CD4-positive, alpha-beta T cell treated with Interleukin-6 at 100 ng/mL for 8 hours (primary cell): Measurements from ENCODE around the gene RBMS2.

Source experiments
- DNase-seq: peaks from one replicate; pipeline ENCODE4 v3.0.0-alpha.2; 2020; ENCODE audit warnings: mixed read lengths, low spot score

RBMS2 gene

DNA sequence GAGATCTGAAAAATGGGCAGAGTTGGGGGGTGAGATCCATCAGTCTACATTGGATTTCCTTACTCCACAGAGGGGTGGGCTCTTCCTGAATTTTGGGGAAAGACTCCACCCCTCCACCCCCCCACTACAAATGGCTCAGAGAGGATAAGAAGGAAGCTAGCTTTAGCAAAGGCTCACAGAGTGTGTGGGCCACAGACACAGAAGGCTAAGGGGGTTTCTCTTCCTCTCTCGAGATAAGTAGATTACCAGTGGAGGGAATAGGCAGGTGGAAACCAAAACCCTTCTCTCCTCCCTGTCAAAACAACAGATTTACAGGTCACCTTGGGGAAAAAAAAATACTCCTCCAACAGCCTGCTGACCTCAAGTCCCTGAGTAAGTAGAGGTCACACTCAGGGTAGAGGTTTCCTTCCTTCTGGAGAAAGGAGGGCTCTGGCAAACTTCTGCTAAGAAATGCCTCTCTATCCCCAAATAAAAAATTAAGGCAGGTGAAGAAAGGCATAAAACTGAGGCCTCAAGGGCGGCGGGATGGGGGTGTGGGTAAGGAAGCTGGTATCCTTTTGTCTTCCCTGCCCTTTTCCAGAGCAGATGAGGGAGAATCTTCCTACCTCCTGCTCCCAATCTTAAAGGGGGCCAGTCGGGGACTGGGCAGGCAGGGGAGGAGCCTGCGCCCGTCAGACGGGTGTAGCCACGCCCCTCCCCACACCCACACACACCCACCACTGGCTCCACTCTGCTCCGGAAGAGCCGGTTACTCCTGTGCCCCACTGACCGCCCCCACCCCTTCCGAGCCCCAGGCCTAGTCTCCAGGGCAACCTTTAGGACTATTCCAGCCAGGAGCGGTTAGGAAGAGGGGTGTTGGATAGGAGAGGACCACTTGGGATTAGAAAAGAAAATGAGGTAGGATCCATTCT lies 110.4 kb downstream of the RBMS2 start:
- peak; percentile 50 for DNase-seq

DNA sequence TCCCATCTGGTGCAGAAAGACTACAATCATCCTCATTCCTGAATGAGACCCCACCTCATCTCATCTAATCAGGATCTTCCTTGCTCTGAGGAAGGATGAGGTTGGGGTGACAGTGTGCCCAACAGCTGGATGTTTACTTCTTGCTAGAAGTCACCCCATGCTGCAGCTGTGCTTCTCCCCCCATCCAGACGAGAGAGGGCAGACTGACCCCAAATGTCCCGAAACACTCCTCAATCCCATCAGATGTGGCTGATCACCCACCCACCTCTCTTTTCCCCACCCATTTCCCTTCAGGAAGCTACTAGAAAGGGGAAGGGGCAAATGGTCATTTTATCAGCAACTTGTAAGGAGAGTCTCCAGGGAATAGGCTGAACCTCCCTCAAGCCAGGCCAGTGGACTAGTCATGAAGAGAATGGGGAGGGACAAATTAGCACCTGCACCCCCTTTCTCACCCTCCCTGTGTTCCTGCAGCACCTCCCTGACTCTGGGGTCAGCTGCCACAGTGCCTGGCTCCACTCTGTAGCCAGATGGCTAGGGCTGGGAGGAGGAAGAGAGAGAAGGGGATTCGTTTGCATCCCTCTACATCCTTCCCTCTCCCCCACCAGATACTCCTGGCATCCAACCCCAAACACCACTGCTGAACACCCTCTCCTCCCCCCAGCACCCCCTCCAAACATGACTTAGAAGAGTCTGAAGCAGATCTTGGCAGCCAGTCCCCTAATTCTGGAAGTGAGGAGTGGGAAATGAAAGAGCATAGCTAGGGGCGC lies 111.3 kb downstream of the RBMS2 start:
- no peak for DNase-seq

DNA sequence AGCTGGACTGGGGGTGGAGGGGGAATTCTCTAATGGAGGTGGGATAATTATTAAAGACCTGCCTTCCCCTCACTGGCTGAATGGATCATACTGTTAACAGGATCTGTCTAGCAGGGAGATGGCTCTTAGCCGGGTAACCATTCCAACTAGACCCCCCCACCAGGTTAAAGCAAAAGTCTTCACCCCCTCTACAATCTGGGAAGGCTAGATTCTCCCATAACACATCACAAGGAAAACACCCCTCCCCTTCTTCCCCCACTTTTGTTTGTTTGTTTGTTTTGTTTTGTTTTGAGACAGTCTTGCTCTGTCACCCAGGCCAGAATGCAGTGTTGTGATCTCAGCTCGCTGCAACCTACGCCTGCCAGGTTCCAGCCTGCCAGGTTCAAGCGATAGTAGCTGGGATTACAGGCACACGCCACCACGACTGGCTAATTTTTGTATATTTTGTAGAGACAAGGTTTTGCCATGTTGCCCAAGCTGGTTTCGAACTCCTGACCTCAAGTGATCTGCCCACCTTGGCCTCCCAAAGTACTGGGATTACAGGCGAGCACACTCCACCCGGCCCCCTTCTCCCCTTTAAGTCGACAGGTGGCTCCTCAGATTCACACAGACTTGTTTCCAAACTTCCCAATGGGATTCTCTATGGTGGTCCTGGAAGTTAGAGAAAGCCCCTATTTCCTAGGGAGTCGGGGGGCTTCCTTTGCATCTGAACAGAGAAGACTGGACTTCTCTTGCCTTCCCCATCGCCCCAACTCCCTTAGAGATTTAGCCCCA lies 112.0 kb downstream of the RBMS2 start:
- no peak for DNase-seq

DNA sequence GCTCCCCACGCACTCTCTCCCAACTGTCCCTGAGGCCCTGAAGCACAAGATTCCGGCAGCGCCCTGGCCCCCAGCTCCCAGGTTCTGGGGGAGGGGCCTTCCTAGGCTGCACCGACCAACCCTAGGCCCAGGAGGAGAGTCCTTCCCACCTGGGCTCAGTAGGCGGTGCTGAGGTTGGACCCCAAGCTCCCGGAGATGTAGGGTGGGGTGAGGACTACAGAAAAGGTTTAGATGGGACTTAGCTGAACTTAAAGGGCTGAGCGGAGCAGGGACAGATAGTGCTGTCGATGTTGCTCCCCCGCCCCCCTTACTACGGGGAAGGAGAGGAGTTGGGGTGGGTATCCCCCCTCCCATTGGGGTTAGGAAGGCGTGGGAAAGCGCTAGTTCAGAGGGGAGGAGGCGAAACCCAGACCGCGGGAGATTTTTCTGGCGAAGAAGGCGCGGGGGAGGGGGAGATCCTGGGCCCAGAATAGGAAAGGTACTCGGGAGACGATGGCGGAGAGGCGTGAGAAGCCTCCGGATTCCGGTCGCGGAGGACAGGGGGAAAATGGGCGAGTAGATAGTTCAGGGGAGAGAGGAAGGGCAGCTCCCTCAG lies 112.7 kb downstream of the RBMS2 start:
- no peak for DNase-seq

DNA sequence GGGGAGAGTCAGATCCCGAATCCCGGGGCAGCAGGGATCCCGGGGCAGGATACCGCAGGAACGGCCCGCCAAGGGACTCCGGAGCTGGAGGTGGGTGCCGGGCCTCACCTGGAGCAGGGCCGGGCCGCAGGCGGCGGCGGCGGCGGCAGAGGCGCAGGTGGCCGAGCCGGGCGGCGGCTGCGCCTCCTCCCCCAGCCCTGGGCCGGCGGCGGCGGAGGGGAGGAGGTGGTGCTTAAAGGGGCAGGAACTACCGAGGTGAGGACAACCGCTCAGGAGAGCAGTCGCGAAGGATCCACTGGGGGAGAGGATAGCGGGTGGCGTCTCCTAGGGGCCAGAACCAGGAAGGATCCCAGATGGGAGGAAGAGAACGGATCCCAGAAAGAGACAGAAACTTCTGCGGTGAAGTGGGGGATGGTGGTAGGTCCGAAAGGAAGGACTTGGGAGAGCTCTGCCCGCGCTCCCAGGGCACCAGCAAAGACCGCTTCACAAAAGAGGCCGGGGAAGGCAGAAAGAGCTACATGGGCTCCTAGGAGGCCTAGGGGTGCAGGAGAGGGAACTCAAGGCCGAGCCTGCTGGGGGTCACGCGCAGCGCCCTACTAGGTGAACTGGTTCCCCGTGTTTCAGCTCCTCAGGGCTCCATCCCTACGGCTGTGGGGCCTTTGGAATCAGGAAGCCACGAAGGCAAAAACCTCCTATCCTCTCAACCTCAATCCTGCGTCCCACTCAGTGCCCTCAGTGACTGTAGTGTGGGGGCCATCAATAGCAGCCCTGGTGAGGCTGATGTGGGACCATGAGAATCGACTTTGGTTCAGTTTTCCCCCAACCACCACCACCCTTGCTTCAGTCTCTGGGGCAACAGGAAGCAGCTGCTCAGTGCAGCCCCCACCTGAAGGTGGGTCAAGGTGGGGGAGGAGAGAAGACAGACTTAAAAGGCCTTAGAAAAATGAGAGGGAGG lies 113.5 kb downstream of the RBMS2 start:
- peak; percentile 59 for DNase-seq

DNA sequence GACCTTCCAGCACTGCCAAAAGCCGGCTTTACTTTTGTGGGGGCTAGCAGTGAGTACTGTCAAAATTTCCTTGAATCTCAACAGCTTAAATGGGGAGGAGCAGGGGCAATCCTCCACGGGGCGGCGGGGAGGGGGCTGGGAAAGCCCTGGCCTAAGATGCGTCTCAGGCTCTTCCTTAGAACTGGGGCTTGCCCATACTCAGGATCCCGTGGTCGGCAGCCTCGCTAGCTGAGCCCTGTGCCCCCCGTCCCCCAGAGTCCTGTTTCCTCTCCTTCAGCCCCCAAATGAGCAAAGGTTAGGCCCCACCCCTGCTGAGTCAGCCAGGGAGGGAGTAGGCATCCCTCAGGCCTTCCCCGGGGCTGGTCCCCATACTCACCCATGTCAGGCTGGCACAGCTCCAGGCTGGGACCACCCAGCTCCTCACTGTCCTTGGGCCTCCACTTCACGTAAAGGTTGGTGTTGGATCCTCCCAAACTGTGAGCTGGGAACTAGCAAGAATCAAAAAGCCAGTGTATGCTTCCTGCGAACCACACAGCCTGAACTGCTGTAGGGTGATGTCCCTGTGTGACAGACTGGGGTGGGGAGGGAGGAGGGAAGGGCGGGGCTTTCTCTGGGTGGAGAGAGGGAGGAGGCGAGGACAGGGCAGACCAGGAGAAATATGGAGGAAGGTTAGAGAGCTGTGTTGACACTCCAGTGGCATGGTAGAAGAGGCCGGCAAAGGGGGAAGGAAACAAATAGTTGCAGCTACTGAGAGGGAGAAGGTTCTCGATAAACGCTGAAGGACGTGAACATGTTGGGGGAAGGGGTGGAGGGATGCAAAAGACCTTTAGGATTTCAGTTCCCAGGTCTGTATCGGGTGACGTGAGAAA lies 114.4 kb downstream of the RBMS2 start:
- DNase-seq = peak; percentile 81

DNA sequence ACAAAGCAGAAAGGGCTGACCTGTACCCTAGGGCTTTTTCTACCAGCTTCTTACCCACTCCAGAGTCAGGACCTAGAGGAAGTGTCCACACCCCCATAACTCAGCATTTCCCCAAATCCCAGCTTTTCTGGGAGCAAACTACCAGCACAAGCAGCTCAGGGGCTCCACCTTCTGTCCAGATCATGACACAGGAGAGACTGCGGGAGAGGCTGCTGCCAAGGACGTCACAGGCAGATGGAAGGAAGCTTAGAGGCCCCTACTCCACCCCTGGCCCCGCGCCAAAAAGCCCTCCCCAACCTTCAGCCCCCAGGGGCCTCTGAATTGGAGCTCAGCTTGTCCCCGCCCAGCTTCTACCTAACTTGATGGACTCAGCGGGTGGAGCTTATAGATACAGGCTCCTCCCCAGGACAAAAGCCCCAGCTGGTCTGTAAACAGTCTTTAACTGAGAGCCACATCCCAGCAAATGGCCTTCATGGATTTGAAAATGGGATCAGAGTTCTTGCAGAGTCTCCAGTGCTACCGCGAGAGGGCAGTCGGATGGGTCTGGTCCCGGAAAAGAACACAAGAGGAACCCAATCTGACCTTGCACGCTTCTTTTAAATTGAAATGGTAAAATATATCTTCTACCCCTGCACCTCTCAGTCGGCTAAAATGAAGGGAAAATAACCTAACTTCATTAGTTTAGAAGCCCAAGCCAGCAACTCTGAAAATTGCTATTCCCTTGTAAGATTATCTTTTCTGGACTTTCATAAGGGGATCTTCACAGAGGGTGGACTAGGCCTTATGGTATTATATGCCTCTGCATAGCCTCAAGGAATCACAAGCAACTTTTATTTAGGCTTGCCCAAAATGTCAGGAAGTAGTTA lies 115.3 kb downstream of the RBMS2 start:
- peak; percentile 90 for DNase-seq

DNA sequence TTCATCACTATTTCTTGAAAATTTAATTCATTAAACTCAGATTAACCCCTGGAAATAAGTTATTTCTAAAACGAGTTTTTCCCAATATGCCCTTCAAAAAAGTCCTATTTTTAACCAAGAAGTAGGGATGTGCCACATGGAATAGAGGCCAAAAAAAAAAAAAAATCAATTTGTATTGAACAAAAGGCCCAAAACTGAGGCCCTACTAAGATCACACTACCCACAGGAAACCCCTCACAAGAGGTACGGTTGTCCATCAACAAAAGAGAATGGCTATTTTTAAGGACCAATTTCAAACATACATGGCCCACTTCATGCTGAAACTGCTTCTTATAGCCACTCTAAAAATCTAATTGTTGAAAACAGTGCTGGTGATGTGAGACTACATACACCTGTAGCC lies 116.0 kb downstream of the RBMS2 start:
- no peak for DNase-seq

DNA sequence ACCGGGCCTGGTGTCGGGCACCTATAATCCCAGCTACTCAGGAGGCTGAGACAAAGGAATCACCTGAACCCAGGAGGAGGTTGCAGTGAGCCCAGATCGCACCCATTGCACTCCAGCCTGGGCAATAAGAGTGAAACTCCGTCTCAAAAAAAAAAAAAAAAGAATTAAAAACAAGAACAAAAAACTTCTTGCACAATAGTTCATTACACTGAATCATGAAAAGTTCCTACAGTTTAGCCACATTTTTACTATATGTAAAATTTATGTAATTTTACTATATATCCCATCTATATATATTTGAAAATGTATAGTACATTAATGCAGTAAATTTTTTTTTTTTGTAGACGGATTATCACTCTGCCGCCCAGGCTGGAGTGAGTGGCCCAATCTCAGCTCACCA lies 119.6 kb downstream of the RBMS2 start:
- no peak for DNase-seq

DNA sequence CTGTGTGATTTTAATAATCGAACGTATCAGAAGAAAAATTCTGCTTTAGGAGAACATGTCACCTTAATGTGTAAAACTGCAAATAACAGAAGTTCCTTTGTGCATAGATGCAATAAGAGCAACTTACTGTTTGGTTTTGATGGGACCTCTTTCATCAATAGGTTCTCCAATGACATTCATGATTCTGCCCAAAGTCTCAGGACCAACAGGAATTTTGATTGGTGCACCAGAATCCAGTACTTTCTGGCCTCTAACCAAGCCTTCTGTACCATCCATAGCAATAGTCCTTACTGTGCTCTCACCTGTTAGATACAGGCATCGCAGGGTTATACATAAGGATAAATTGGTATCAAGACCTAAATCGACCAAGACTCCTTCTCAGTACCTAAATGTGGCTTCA lies 123.0 kb downstream of the RBMS2 start:
- DNase-seq = no peak

DNA sequence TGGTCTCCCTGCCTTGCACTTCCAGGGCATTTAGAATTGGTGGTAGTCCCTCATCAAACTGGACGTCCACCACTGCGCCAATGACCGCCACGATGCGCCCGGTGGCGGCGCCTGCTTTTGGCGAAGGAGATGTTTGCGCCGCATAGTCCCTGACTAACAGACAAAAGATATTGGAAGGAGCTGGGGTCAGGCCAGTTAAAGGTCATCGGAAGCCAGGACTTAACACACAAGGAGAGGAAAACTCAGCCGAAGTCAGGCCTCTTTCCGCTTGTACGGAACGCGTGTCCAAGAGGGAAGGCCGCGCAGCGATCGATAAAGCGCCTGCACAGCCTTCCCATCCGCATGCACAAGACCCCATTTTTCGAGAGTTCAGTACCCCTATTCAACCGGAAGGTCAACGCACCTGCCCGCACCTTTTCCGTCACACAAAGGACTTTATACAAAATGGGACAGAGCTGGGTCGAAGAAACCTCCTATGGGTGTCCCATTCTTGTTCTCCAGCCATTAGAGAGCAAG lies 123.6 kb downstream of the RBMS2 start:
- no peak for DNase-seq
